Ramos (cell line): Measurements from ENCODE around the gene ACTG2.

Experiments
- in situ Hi-C: fragments of 300-500 bp; cut with MboI; formaldehyde crosslinking; loops from one replicate; pipeline ENCODE4 v1.14.3; 2022; ENCODE audit warnings: low sequenced_read_pairs; ENCODE audit not compliant: unreplicated experiment

ACTG2 gene

DNA sequence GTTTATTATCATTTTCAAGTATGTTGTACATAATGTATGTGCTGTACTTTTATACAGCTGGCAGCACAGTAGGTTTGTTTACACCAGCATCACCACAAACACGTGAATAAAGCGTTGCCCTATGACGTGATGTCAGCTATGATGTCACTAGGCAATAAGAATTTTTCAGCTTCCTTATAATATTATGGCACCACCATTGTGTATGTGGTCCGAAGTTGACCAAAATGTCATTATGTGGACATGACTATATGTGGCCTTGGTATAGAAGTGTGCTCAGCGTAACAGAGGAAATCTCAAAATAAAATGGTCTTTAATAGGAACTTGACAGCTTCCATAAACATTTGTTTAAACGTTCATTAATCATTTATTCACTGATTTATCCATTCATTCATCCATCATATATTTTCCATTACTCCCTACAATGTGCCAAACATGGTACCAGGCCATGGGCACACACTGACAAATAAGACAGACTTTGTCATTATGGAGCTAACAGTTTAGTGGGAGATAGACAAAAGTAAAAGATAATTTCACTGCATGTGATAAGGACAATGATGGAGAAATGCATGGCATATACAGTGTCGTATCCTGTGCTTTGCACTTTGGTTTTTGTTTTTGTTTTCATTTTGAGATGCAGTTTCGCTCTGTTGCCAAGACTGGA lies 18.9 kb downstream of the ACTG2 start:
- in situ Hi-C loops = no loop called here

DNA sequence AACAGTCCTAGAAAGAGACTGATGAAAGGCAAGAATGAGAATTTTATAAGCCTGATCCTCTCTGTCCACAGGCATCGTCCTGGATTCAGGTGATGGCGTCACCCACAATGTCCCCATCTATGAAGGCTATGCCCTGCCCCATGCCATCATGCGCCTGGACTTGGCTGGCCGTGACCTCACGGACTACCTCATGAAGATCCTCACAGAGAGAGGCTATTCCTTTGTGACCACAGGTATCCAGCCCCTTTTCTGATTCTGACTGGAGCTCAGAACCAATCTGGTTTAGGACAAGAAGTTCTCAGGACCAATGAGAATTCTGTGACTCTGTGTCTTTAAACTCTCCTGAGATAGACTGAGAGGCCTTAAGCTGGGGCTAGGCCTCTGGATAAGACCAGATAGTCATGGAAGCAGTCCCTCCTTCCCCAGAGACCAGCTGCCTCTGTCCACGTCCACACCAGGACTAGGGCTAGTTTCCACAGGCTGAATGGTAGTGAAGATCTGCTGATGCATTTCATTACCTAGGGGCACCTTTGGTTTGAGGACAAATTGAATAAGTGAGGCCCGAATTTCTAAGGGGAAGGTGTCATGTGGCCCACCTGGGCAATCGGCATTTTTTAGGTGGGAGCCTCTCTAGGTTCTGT lies 20.7 kb downstream of the ACTG2 start:
- in situ Hi-C loops = no loop called here

GRCh38 chr2:73914667-73915066 lies 21.9 kb downstream of the ACTG2 start:
- in situ Hi-C loops = no loop called here

- in situ Hi-C loops = no loop called here
Observed at GRCh38 chr2:73915437-73915993, 22.7 kb downstream of the ACTG2 start.

DNA sequence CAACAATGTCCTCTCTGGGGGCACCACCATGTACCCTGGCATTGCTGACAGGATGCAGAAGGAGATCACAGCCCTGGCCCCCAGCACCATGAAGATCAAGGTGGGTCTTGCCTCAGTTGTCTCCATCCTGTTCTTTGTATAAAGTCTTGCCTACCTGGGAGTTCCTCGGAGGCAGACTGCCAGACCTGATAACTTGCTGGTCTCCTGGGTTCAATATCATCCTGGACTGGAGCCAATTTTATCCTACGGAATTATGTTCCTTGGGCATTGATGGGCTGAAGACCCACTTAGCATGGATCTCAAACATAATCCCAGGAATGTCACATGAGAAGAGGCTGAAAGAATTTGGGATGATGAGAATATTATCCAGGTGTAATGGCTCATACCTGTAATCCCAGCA lies 23.9 kb downstream of the ACTG2 start:
- in situ Hi-C loops = no loop called here

- in situ Hi-C loops = no loop called here
Observed at GRCh38 chr2:73917296-73917695, 24.5 kb downstream of the ACTG2 start.

GRCh38 chr2:73917696-73918207 lies 24.9 kb downstream of the ACTG2 start:
- in situ Hi-C loops = no loop called here

DNA sequence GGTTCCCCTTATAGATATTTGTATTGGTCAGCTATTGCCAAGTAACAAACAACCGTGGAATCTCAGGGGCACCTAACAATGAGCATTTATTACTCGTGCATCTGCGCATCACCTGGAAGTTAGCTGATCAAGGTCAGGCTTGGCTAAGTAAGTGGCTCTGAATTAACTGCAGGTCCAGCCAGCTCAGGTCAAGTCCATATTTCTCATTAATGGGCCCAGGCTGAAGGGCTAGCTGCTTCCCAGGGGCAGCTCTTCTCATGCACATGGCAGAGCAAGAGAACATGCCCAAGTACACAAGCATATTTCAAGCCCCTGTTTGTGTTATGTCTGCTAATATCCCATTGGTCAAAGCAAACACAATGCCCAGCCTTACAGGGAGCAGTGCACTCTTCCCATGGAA lies 26.0 kb downstream of the ACTG2 start:
- in situ Hi-C loops = no loop called here

DNA sequence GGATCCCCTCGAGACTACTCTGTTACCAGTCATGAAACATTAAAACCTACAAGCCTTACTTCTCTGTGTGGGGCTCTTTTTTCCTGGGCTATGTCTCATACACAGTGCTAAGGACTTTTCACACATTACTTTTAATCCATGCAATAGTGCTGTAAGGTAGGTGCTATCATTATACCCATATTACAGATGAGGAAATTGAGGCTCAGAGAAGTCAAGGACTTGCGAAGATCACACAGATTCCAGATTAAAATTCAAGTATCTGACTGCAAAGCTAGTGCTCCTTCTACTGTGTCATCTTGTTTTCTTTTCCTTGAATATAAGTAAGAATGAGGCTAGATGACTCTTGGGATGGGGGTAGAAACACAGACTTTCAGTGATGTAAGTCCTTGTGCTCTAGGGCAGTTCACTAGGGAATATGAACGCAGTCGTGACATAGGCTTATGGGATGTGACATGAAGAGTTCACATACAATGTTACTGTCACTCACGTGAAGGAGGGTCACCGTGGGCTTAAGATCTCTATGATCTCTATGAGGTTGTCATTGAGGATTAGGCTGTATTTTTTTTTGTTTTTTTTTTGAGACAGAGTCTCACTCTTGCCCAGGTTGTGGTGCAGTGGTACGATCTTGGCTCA lies 26.9 kb downstream of the ACTG2 start:
- in situ Hi-C loops = no loop called here

DNA sequence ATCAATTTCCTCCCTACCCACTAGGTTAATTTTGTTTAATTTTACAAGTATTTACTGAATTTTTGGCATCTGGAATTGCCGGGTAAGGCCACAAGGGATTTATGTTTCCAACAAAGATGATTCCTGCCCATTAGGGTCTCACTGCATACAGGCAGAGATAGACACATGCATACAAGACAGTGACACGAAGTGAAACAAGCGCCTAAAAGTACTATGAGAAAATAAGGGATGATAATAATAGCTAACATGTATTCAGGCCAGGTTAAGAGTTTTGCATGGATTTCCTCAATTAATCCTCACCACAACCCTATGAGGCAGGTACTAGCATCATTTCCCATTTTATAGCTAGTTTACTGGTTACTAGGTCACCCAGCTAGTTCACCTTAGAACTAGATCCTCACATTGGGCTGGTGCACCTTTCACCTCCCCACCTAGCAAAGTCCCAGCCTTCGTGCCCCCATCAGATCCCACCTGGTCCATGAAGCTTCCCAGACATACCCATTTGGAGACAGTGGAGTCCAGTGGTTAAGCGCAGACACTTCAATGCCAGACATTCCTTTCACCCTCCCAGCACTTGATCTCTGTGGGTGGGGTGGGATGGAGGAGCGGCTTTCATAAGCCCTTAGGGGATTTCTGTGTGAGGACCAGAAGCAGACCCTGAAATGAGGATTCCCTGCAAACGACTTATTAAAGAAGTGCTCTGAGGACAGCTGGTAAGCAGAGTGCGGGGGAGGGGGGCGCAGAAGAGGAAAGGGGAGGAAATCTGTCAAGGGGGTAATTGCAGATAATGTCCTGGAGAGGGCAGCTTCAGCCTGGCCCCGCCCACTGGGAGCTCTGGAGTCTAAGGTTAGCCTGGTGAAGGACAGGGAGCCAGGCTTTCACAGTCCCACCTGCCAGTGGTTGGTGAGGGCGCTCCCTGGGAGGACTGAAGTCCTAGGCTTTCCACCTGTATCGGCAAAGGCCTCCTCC lies 28.1 kb downstream of the ACTG2 start:
- in situ Hi-C loops = no loop called here

DNA sequence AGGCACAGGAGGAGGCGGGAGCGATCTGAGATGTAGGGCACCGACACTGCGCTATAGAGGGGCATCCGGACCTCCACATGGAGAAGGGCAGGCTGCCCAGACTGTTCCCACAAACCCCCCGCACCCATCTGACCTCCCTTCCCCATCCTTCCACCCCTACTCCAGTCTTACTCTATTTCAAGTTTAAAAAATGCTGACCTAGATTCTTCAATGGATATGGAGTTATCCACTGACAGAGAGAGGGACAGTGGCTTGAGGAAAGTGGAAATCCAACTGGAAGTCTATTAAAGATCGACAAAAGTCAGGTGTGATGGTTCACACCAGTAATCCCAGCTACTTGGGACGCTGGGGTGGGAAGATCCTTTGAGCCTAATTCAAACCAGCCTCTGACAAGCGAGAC lies 28.8 kb downstream of the ACTG2 start:
- in situ Hi-C loops = no loop called here

GRCh38 chr2:73922681-73923080 lies 29.9 kb downstream of the ACTG2 start:
- in situ Hi-C loops = no loop called here

DNA sequence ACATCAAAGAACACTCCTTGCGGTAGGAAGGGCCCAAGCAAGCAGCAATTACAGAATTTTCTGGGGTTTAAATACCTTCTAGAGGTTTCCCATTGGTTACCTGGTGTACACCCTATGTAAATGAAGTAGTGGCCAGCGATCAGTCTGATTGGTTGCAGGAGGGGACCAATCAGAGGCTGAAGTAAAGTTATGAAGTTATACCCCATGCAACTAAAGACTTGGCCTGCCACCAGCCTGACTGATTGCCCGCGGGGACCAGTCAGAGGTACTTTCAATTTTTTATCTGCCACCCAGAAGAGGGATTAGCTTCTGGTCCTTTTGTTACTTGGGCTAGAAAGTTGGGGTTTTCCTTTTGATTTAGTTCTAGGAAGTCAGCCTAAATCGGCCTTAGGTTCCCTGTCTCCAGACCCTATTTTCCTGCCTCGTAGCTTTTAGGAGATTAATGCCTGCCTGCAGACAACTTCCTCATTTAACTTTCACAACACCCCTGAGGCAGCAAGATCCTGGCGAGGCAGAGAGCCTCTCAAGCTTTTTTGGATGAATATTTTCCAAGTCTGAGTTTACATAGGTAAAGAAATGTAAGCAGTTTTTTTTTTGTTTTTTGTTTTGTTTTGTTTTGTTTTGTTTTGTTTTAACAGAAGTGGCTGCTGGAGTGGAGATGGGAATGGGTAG lies 32.4 kb downstream of the ACTG2 start:
- in situ Hi-C loops = no loop called here

- in situ Hi-C loops = no loop called here
Observed at GRCh38 chr2:73925853-73926492, 33.2 kb downstream of the ACTG2 start.

DNA sequence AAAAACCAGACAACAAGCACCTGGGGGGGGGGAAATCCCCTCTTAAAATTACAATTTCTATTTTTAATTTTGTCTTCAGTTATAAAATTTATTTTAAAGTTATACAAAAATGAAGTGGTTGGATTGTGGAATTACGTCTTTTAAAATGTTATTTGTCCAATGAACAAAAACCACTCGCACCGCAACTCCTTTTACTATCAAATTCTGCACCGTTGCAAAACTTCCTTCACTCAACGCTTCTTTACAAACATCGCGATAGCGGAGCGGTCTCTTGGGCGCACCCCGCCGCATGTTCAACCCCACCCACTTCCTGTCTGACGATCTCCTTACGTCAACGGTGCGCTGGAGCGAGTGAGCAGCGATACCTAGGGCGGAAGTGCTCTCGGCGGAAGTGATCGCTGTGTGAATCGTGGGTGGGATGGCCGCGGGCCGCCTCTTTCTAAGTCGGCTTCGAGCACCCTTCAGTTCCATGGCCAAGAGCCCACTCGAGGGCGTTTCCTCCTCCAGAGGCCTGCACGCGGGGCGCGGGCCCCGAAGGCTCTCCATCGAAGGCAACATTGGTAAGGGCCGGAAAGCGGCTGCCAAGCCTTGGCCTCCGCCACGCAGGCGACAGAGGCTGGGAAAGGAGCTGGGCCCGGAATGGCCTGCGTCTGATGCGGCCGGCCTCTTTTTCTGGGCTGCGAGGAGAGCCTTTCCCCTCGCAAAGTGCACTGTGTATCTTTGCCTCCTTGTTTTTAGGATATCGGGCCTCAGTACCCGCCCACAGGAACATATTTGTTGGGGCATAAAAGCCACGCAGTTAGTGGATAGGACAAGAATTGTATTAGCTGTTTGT lies 33.9 kb downstream of the ACTG2 start, which contains the start of gene DGUOK:
TSS of gene DGUOK (plus strand) at position 388 of the 835 bp plus-strand sequence. CDS start at position 419, 31 bp downstream.
- in situ Hi-C loops = no loop called here

DNA sequence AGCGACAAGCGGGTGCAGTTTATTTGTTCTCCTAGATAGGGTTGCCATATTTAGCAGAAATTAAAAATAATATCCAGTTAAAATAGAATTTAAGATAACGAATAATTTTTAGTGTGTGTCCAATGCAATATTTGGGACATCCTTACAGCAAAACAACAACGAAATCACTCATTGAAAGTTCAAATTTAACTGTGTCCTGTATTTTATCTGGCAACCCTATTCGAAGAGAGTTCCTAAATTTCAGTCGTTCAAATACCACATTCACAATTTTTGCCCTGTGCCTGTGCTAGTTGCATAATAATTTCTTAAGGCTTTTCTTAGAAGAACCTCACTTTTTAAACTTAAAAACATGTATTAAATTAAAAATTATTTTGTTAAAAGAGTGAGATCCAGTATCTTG lies 34.5 kb downstream of the ACTG2 start:
- in situ Hi-C loops = no loop called here

- in situ Hi-C loops = no loop called here
Observed at GRCh38 chr2:73928963-73929347, 36.1 kb downstream of the ACTG2 start.

- in situ Hi-C loops = no loop called here
Observed at GRCh38 chr2:73930386-73930785, 37.6 kb downstream of the ACTG2 start.
